H1 (cell line): ENCODE results near the gene PGLYRP2. TPM values are rescaled to one million over a fixed set of nuclear protein-coding genes. Genes with fewer than 3 reads are reported as not detected.

Experiments
- CTCF ChIA-PET: fragments of 300-600 bp; sonication (Branson Sonifier 250); formaldehyde crosslinking; loops from one replicate; lab custom pipeline; 2021; ENCODE audit not compliant: partially characterized antibody; lab: Charles Lee
- POLR2A ChIA-PET: fragments of 300-600 bp; sonication (Branson Sonifier 250); formaldehyde crosslinking; loops from one replicate; lab custom pipeline; 2021; ENCODE audit warnings: inconsistent platforms; ENCODE audit not compliant: partially characterized antibody; lab: Charles Lee
- DNase-seq, 2 experiments: peaks; one replicate each; pipeline versions ENCODE4 v3.0.0 to v3.0.0-alpha.2; 2010 to 2022; ENCODE audit warnings: low spot score in 2 of 2, low read depth in 1 of 2, mixed read lengths in 1 of 2
- FAIRE-seq: peaks from 2 replicates; lab custom pipeline; 2011; peaks lifted over from hg19 to GRCh38; lab: Jason Lieb, UNC
- H2AFZ ChIP-seq: 2 replicates; pipeline ENCODE4 v1.8.1; 2012; ENCODE audit warnings: low read length, inconsistent platforms
- H2AK5ac ChIP-seq: 2 replicates; pipeline ENCODE4 v1.6.1; 2013; ENCODE audit warnings: low read depth, low read length
- H2BK120ac ChIP-seq: replicated peaks from 2 replicates; pipeline ENCODE3; 2013; ENCODE audit warnings: low read depth, low read length, inconsistent platforms
- H2BK12ac ChIP-seq: 2 replicates; pipeline ENCODE4 v1.6.1; 2013; ENCODE audit warnings: low read depth, low read length
- H2BK15ac ChIP-seq: 2 replicates; pipeline ENCODE4 v1.6.1; 2013; ENCODE audit warnings: low read length
- H2BK20ac ChIP-seq: 2 replicates; pipeline ENCODE4 v1.6.1; 2013; ENCODE audit warnings: low read length
- H2BK5ac ChIP-seq: 2 replicates; pipeline ENCODE4 v1.6.1; 2013; ENCODE audit warnings: low read depth, low read length
- H3K14ac ChIP-seq: 2 replicates; pipeline ENCODE4 v1.6.1; 2013; ENCODE audit warnings: inconsistent platforms; ENCODE audit not compliant: insufficient read length
- H3K18ac ChIP-seq: 2 replicates; pipeline ENCODE4 v1.6.1; 2013; ENCODE audit warnings: low read length; ENCODE audit errors: extremely low read depth
- H3K23ac ChIP-seq: 2 replicates; pipeline ENCODE4 v1.6.1; 2013; ENCODE audit warnings: inconsistent platforms; ENCODE audit not compliant: insufficient read length
- H3K23me2 ChIP-seq: 2 replicates; pipeline ENCODE4 v1.6.1; 2013; ENCODE audit warnings: low read depth, low read length
- H3K27ac ChIP-seq: 2 replicates; pipeline ENCODE4 v1.6.1; 2011; ENCODE audit warnings: low read depth, low read length, inconsistent platforms
- H3K27me3 ChIP-seq, 4 experiments: replicated peaks in 1 of 4; 1 replicate in 1 of 4; 2 replicates in 3 of 4; pipeline versions ENCODE4 v1.6.1 to v1.8.1; 2011 to 2013; ENCODE audit warnings: low read length in 3 of 4, mild to moderate bottlenecking in 3 of 4, inconsistent platforms in 2 of 4, mixed read lengths in 2 of 4, moderate library complexity in 1 of 4; ENCODE audit not compliant: control insufficient read depth in 3 of 4, insufficient read depth in 3 of 4; ENCODE audit errors: extremely low read depth in 1 of 4
- H3K36me3 ChIP-seq, 4 experiments: 2 replicates each; pipeline versions ENCODE4 v1.6.1 to v1.8.1; 2011 to 2013; ENCODE audit warnings: mild to moderate bottlenecking in 4 of 4, low read length in 3 of 4, moderate library complexity in 2 of 4, control low read depth in 1 of 4, inconsistent platforms in 1 of 4; ENCODE audit not compliant: insufficient read depth in 4 of 4, control insufficient read depth in 2 of 4
- H3K4ac ChIP-seq: replicated peaks from 2 replicates; pipeline ENCODE3; 2013; ENCODE audit warnings: low read length, low read depth, mixed read lengths, inconsistent platforms; ENCODE audit not compliant: insufficient read length
- H3K4me1 ChIP-seq, 4 experiments: replicated peaks in 1 of 4; 1 replicate in 1 of 4; 2 replicates in 3 of 4; pipeline versions ENCODE4 v1.6.1 to v1.8.1; 2011 to 2013; ENCODE audit warnings: low read length in 3 of 4, inconsistent platforms in 2 of 4, mixed read lengths in 1 of 4; ENCODE audit not compliant: insufficient read depth in 4 of 4, control insufficient read depth in 3 of 4
- H3K4me2 ChIP-seq, 2 experiments: 2 replicates each; pipeline versions ENCODE4 v1.6.1 to v1.8.1; 2011 to 2013; ENCODE audit warnings: low read depth in 2 of 2, low read length in 2 of 2, control low read depth in 1 of 2, inconsistent platforms in 1 of 2, mild to moderate bottlenecking in 1 of 2; ENCODE audit not compliant: insufficient read depth in 1 of 2
- H3K4me3 ChIP-seq, 4 experiments: fragments of 200-600, 300-600 bp in 1 of 4; sonication (generic), shearing (Covaris generic), sonication (Bioruptor Twin) in 1 of 4; 2 replicates each; pipeline versions ENCODE4 v1.5.1 to v1.8.1; 2011 to 2016; ENCODE audit warnings: low read length in 4 of 4, low read depth in 3 of 4, control low read depth in 2 of 4, inconsistent platforms in 2 of 4, mild to moderate bottlenecking in 2 of 4, mixed read lengths in 1 of 4, moderate library complexity in 1 of 4; ENCODE audit not compliant: insufficient read depth in 2 of 4; ENCODE audit errors: extremely low read depth in 1 of 4
- H3K56ac ChIP-seq: replicated peaks from 2 replicates; pipeline ENCODE3; 2013; ENCODE audit warnings: low read depth, mild to moderate bottlenecking, mixed read lengths, low read length, inconsistent platforms; ENCODE audit not compliant: insufficient read length
- H3K79me1 ChIP-seq: 2 replicates; pipeline ENCODE4 v1.6.1; 2013; ENCODE audit warnings: low read depth, low read length, control low read depth
- H3K79me2 ChIP-seq, 2 experiments: 2 replicates each; pipeline versions ENCODE4 v1.6.1 to v1.8.1; 2012 to 2013; ENCODE audit warnings: low read length in 2 of 2, mild to moderate bottlenecking in 2 of 2, inconsistent platforms in 1 of 2; ENCODE audit not compliant: insufficient read depth in 2 of 2, control insufficient read depth in 1 of 2
- H3K9ac ChIP-seq, 4 experiments: replicated peaks in 1 of 4; 1 replicate in 1 of 4; 2 replicates in 3 of 4; pipeline versions ENCODE4 v1.6.1 to v1.8.1; 2011 to 2013; ENCODE audit warnings: low read depth in 3 of 4, low read length in 3 of 4, control low read depth in 2 of 4, mild to moderate bottlenecking in 2 of 4, moderate library complexity in 2 of 4, inconsistent platforms in 1 of 4; ENCODE audit errors: extremely low read depth in 1 of 4
- H3K9me3 ChIP-seq, 2 experiments: 2 replicates each; pipeline versions ENCODE4 v1.6.1 to v1.8.1; 2012 to 2013; ENCODE audit warnings: mild to moderate bottlenecking in 2 of 2, moderate library complexity in 2 of 2, control low read depth in 1 of 2, inconsistent platforms in 1 of 2, low read depth in 1 of 2, low read length in 1 of 2, mixed read lengths in 1 of 2; ENCODE audit not compliant: insufficient read depth in 2 of 2
- H4K20me1 ChIP-seq, 2 experiments: replicated peaks in 1 of 2; 2 replicates each; pipeline versions ENCODE3 to v1.8.1; 2011 to 2013; ENCODE audit warnings: inconsistent platforms in 2 of 2, low read length in 2 of 2, mild to moderate bottlenecking in 1 of 2; ENCODE audit not compliant: insufficient read depth in 2 of 2, control insufficient read depth in 1 of 2
- H4K5ac ChIP-seq: 2 replicates; pipeline ENCODE4 v1.6.1; 2013; ENCODE audit warnings: low read length, low read depth, mixed read lengths, inconsistent platforms; ENCODE audit not compliant: insufficient read length
- H4K8ac ChIP-seq: 2 replicates; pipeline ENCODE4 v1.8.0; 2013; ENCODE audit warnings: mild to moderate bottlenecking, moderate library complexity, low read length, inconsistent platforms; ENCODE audit not compliant: insufficient read depth; ENCODE audit errors: extremely low read depth
- H4K91ac ChIP-seq: replicated peaks from 2 replicates; pipeline ENCODE3; 2013; ENCODE audit warnings: low read length, mixed read lengths, inconsistent platforms; ENCODE audit not compliant: insufficient read length
- BCL11A ChIP-seq, 2 experiments: IDR thresholded peaks; one replicate each; pipeline ENCODE4 v1.6.1; 2011; ENCODE audit warnings: low read depth in 2 of 2, low read length in 2 of 2, mild to moderate bottlenecking in 2 of 2
- CEBPB ChIP-seq: IDR thresholded peaks from 2 replicates; pipeline ENCODE4 v1.6.1; 2012; ENCODE audit warnings: low read depth, low read length
- CTBP2 ChIP-seq: IDR thresholded peaks from 2 replicates; pipeline ENCODE4 v1.7.0; 2011; ENCODE audit warnings: borderline replicate concordance, mild to moderate bottlenecking, moderate library complexity, mixed read lengths, low read length; ENCODE audit not compliant: insufficient read depth, insufficient read length
- KDM1A ChIP-seq: fragments of 200-600, 300-600 bp; sonication (generic); IDR thresholded peaks from 2 replicates; pipeline ENCODE4 v1.7.1; 2016; ENCODE audit warnings: mild to moderate bottlenecking, low read length, borderline replicate concordance
- POLR2AphosphoS5 ChIP-seq: IDR thresholded peaks from 2 replicates; pipeline ENCODE4 v1.6.1; 2011; ENCODE audit warnings: low read depth, low read length
- YY1 ChIP-seq: IDR thresholded peaks from 2 replicates; pipeline ENCODE4 v1.6.1; 2011; ENCODE audit warnings: low read depth, mild to moderate bottlenecking, low read length
- WGBS, 2 experiments: shearing (Covaris generic) in 1 of 2; methylation state at CpG; one replicate each; pipeline versions ENCODE4 v1.1.6 to v1.1.7; 2013 to 2015; ENCODE audit warnings: low lambda C conversion rate in 2 of 2, mixed read lengths in 2 of 2, inconsistent platforms in 1 of 2, low coverage in 1 of 2, missing lambda C conversion rate in 1 of 2; ENCODE audit not compliant: insufficient replicate concordance in 2 of 2, insufficient coverage in 1 of 2, insufficient read length in 1 of 2; ENCODE audit errors: extremely low coverage in 1 of 2, missing lambda C conversion rate in 1 of 2; 5-methylcytosine and 5-hydroxymethylcytosine counted together
- polyA plus RNA-seq, 7 experiments: library from polyadenylated mRNA; depleted of rRNA in 3 of 7; stranded (reverse) in 5 of 7; unstranded in 2 of 7; fragments of >200 nt in 5 of 7; fragments of 200-250 nt in 2 of 7; gene quantifications; 1 replicate in 5 of 7; 2 replicates in 1 of 7; 4 replicates in 1 of 7; pipeline versions ENCODE4 v1.2.1 to v1.2.3, GENCODE V29; 2011 to 2013; ENCODE audit warnings: missing spikeins in 2 of 7, mixed read lengths in 2 of 7
- total RNA-seq: library from RNA; stranded (reverse); fragmentation: NEBNext Ultra II Directional; extraction: Animal tissue kit (Norgen Biotek cat#: 25700); gene quantifications from 2 replicates; pipeline ENCODE4 v1.2.1, GENCODE V29; 2021

The PGLYRP2 gene
- total and polyA plus RNA-seq, 2 of the 8 experiments (the other 6 are each of a cell fraction or from before 2014, with no cell fraction given) = not detected

DNA sequence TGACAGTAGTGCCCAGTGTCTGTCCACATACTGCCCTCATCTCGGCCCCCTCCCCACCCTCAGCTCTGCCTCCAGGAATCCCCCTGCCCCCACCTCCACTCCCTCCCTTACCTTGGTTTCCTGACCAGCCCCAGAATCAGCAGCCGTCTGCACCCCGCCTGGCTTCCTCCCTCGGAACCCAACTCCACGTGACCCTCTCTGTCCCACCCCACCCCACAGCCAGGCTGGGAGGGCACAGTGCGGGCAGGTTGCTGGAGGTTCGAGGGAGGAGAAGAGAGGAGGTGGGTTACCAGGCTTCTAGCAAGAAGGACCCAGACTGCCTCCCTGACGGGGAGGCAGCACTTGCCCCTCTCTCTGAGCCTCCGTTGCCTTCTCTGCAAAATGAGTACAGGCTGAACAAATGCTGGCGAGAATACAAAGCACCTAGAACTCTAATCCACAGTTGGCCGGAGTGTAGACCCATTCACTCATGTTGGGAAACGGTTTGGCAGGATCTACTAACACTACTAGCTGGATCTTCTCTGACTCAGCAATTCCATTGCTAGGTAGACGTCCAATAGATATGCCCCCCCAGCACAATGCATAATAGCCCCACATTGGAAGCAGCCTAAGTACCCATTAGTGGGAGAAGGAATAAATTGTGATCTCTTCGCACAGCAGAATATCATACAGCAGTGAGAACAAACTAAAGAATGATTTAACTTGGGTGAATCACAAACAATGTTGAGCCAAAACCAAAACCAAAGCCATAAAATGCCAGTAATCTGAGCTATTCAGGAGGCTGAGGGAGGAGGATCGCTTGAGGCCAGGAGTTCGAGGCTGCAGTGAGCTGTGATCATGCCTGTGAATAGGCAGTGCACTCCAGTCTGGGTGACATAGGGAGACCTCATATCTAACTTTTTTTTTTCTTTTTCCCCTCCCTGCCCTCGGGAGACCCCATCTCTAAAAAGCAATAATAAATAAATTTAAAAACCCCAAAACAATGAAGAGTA, 14.6 kb downstream of the PGLYRP2 start, which contains the start of gene RASAL3:
TSS of gene RASAL3 (minus strand) at position 151 of the 992 bp plus-strand sequence. CDS start 186 bp downstream, outside the sequence.
- 75% methylated on average over 16 of the region's 17 CpGs; no CpG with 5 or more reads in 1 of the 2 experiments for WGBS, 2 experiments
- Histone ChIP-seq H3K23ac (no peak within 1 kb of the TSS), H3K56ac (no peak within 1 kb of the TSS), H4K5ac (no peak within 1 kb of the TSS), H3K36me3 (no peaks in the 10 kb centered on the region), H3K27me3 (peaks cover 12 to 26% (median 19%) of the 10 kb centered on the region in 4 experiments), H3K9ac (no peak within 1 kb of the TSS), H4K8ac (peak within 1 kb of the TSS; percentile 83; the same call in 1 of the 2 replicates), H2BK12ac (no peak within 1 kb of the TSS; the same call in 1 of the 2 replicates), H3K4me3 (peak within 1 kb of the TSS in 1 of 4 experiments; percentile 33; a peak in 1 of 8 replicates), H3K4me2 (peak within 1 kb of the TSS; percentile 9 to 10; a peak in 2 of 4 replicates), H2BK120ac (no peak within 1 kb of the TSS), H3K79me2 (no peaks in the 10 kb centered on the region), H3K27ac (no peak within 1 kb of the TSS), H2BK20ac (no peak within 1 kb of the TSS), H3K18ac (no peak within 1 kb of the TSS), H2AFZ (no peak within 1 kb of the TSS; the same call in 1 of the 2 replicates), H3K79me1 (no peaks in the 10 kb centered on the region), H4K20me1 (peaks cover 3 to 8% of the 10 kb centered on the region in 2 experiments), H2BK5ac (no peak within 1 kb of the TSS), H3K4me1 (peaks cover 0 to 3% (median 2%) of the 10 kb centered on the region in 4 experiments; a peak in 2 of 7 replicates), H3K4ac (no peak within 1 kb of the TSS), H2BK15ac (peak within 1 kb of the TSS; percentile 25; the same call in 1 of the 2 replicates), H3K9me3 (no peaks in the 10 kb centered on the region), H2AK5ac (no peak within 1 kb of the TSS), H3K14ac (no peak within 1 kb of the TSS), H3K23me2 (peaks cover 2% of the 10 kb centered on the region; the same call in 1 of the 2 replicates), H4K91ac (no peak within 1 kb of the TSS)
- DNase-seq (no peak), FAIRE-seq (no peak)
- ChIA-PET CTCF (interaction anchor here (0.7 to 4.5 kb wide), 2 partner anchors 10 to 932 kb away, joined by 5 to 25 read pairs; no protein-coding TSS in a partner anchor), POLR2A (no interaction called here)
- TF ChIP-seq CEBPB = no peak
- no peak for TF ChIP-seq CTBP2
- no peak for TF ChIP-seq POLR2AphosphoS5
- TF ChIP-seq BCL11A (IDR thresholded peaks at IDR 0.05; ENCODE audit: low read depth in 2 of 2, low read length in 2 of 2) = no peak
- no peak for TF ChIP-seq YY1
- TF ChIP-seq KDM1A = no peak
